GM12878 (cell line): Measurements from ENCODE around the gene KIAA0825. TPM values are rescaled to one million over a fixed set of nuclear protein-coding genes. Genes with fewer than 3 reads are reported as not detected.

Experiments used
- ATAC-seq: fragments of 200-7000 bp; cut with Tn5 transposase; 3 replicates; pipeline ENCODE4 v1.9.1; 2020; ENCODE audit warnings: mild to moderate bottlenecking, moderate library complexity
- BruUV-seq: library from RNA; stranded (reverse); fragments of 400-500 nt; replicated peaks from 2 replicates; lab custom pipeline; 2021; lab: Mats Ljungman, UMichigan
- CTCF ChIA-PET: fragments of 300-600 bp; sonication (Branson Sonifier 250); formaldehyde crosslinking; extraction: SDS; loops from one replicate; lab custom pipeline; 2021; ENCODE audit warnings: inconsistent platforms; lab: Yijun Ruan, JAX
- POLR2A ChIA-PET: fragments of 350-600 bp; formaldehyde crosslinking; extraction: SDS; loops from one replicate; lab custom pipeline; 2021; ENCODE audit warnings: inconsistent platforms; lab: Charles Lee
- RAD21 ChIA-PET: fragments of 300-600 bp; sonication (Branson Sonifier 250); formaldehyde crosslinking; loops from one replicate; lab custom pipeline; 2023; ENCODE audit warnings: antibody characterized with exemption; ENCODE audit not compliant: unreplicated experiment; lab: Charles Lee
- SMC1A ChIA-PET: fragments of 300-600 bp; sonication (Branson Sonifier 250); formaldehyde crosslinking; loops from one replicate; lab custom pipeline; 2023; ENCODE audit not compliant: unreplicated experiment, uncharacterized antibody; lab: Charles Lee
- DNase-seq: peaks from one replicate; pipeline ENCODE4 v3.0.0-alpha.2; 2011; ENCODE audit warnings: low read depth, low spot score
- FAIRE-seq: peaks from 3 replicates; lab custom pipeline; 2011; peaks lifted over from hg19 to GRCh38; lab: Jason Lieb, UNC
- H2AFZ ChIP-seq: 2 replicates; pipeline ENCODE4 v1.6.0; 2011; ENCODE audit warnings: low read depth, low read length, control low read depth; ENCODE audit not compliant: control insufficient read depth
- H3K27ac ChIP-seq: 2 replicates; pipeline ENCODE4 v1.5.1; 2011; ENCODE audit warnings: control low read depth; ENCODE audit not compliant: control insufficient read depth, insufficient read depth
- H3K27me3 ChIP-seq, 2 experiments: replicated peaks in 1 of 2; 2 replicates each; pipeline versions ENCODE4 v1.6.0 to v1.6.1; 2011; ENCODE audit warnings: low read length in 1 of 2; ENCODE audit not compliant: control insufficient read depth in 2 of 2, insufficient read depth in 2 of 2
- H3K36me3 ChIP-seq, 2 experiments: 2 replicates each; pipeline ENCODE4 v1.5.1; 2011; ENCODE audit warnings: low read length in 1 of 2; ENCODE audit not compliant: control insufficient read depth in 2 of 2, insufficient read depth in 2 of 2
- H3K4me1 ChIP-seq: 2 replicates; pipeline ENCODE4 v1.6.1; 2011; ENCODE audit warnings: mild to moderate bottlenecking, low read length, moderate library complexity, mixed read lengths; ENCODE audit not compliant: control insufficient read depth, insufficient read depth
- H3K4me2 ChIP-seq: 2 replicates; pipeline ENCODE4 v1.6.0; 2011; ENCODE audit warnings: control low read depth; ENCODE audit not compliant: control insufficient read depth, insufficient read depth
- H3K4me3 ChIP-seq: fragments of 200-600 bp; sonication (generic); 2 replicates; pipeline ENCODE4 v1.5.1; 2016
- H3K79me2 ChIP-seq: 2 replicates; pipeline ENCODE4 v1.6.0; 2011; ENCODE audit warnings: low read length; ENCODE audit not compliant: control insufficient read depth, insufficient read depth
- H3K9ac ChIP-seq: 2 replicates; pipeline ENCODE4 v1.8.0; 2011; ENCODE audit warnings: low read length, control low read depth, mixed read lengths; ENCODE audit not compliant: control insufficient read depth, insufficient read depth
- H3K9me3 ChIP-seq: replicated peaks from 3 replicates; pipeline ENCODE4 v1.5.1; 2011; ENCODE audit warnings: mild to moderate bottlenecking, low read length; ENCODE audit not compliant: control insufficient read depth, insufficient read depth
- H4K20me1 ChIP-seq: 2 replicates; pipeline ENCODE4 v1.6.0; 2011; ENCODE audit not compliant: control insufficient read depth, insufficient read depth
- BCL11A ChIP-seq: IDR thresholded peaks from 2 replicates; pipeline ENCODE4 v1.6.1; 2011; ENCODE audit warnings: low read depth, low read length
- CBX3 ChIP-seq: fragments of 200-600 bp; sonication (generic); IDR thresholded peaks from 2 replicates; pipeline ENCODE4 v1.6.1; 2016; ENCODE audit warnings: low read depth, borderline replicate concordance
- EED ChIP-seq: sonication (generic); IDR thresholded peaks from 2 replicates; pipeline ENCODE4 v1.6.1; 2016; ENCODE audit warnings: antibody characterized with exemption, low read depth
- FOS ChIP-seq: IDR thresholded peaks from 3 replicates; pipeline ENCODE4 v1.6.1; 2011; ENCODE audit warnings: borderline replicate concordance; ENCODE audit not compliant: insufficient read length; ENCODE audit errors: extremely low read depth
- IKZF1 ChIP-seq: fragments of 450-650 bp; conservative IDR thresholded peaks from 2 replicates; pipeline ENCODE4 v1.6.1; 2017; ENCODE audit warnings: antibody characterized with exemption, mild to moderate bottlenecking
- MEF2B ChIP-seq: fragments of 450-650 bp; IDR thresholded peaks from 2 replicates; pipeline ENCODE4 v1.6.1; 2018; ENCODE audit warnings: mild to moderate bottlenecking, moderate library complexity; ENCODE audit not compliant: partially characterized antibody, poor library complexity, severe bottlenecking
- SMC3 ChIP-seq: IDR thresholded peaks from 2 replicates; pipeline ENCODE4 v1.6.1; 2011; ENCODE audit warnings: low read length, improper control_type of control experiment, borderline replicate concordance
- SPI1 ChIP-seq: IDR thresholded peaks from 2 replicates; pipeline ENCODE4 v1.6.1; 2011; ENCODE audit warnings: low read depth, mild to moderate bottlenecking, low read length, moderate library complexity, borderline replicate concordance; ENCODE audit not compliant: insufficient read depth
- WGBS: methylation state at CpG from one replicate; pipeline ENCODE4 v1.1.6; 2016; ENCODE audit warnings: low lambda C conversion rate; ENCODE audit not compliant: insufficient replicate concordance, insufficient coverage; ENCODE audit errors: missing lambda C conversion rate; 5-methylcytosine and 5-hydroxymethylcytosine counted together
- in situ Hi-C: fragments of 300-500 bp; cut with MboI; formaldehyde crosslinking; loops from 9 replicates; pipeline ENCODE4 v1.14.3; 2018; ENCODE audit warnings: mixed read lengths
- intact Hi-C: fragments of 100-400 bp; cut with micrococcal nuclease; formaldehyde crosslinking; loops from one replicate; pipeline ENCODE4 v1.14.2; 2022; ENCODE audit not compliant: unreplicated experiment
- polyA plus RNA-seq, 11 experiments: library from polyadenylated mRNA; depleted of rRNA in 4 of 11; unstranded in 6 of 11; stranded (reverse) in 5 of 11; fragments of >200 nt; fragmentation: Nextera tagmentation in 4 of 11; fragmentation: Illumina TruSeq in 1 of 11; extraction: Ambion mirVana in 4 of 11; extraction: Trizol in 1 of 11; gene quantifications; 1 replicate in 1 of 11; 2 replicates in 10 of 11; pipeline versions ENCODE4 v1.2.1 to v1.2.3, GENCODE V29; 2011 to 2016; ENCODE audit warnings: inconsistent platforms in 2 of 11, missing spikeins in 2 of 11, low read depth in 1 of 11
- total RNA-seq, 4 experiments: library from RNA; depleted of rRNA in 3 of 4; stranded (reverse); fragments of >200 nt in 3 of 4; fragmentation: Illumina TruSeq in 1 of 4; extraction: Trizol in 1 of 4; gene quantifications; 2 replicates each; pipeline versions ENCODE4 v1.2.1 to v1.2.3, GENCODE V29; 2013 to 2021
- TF ChIP-seq, protein P1 (sequence below): fragments of 450-650 bp; IDR thresholded peaks from 2 replicates; pipeline ENCODE4 v1.6.1; 2016; ENCODE audit warnings: mild to moderate bottlenecking
- TF ChIP-seq, protein P2 (sequence below): fragments of 450-650 bp; formaldehyde crosslinking; IDR thresholded peaks from 2 replicates; pipeline ENCODE4 v1.5.0; 2022; ENCODE audit warnings: mild to moderate bottlenecking, missing genetic modification characterization
- TF ChIP-seq, protein P3 (sequence below): IDR thresholded peaks from 2 replicates; pipeline ENCODE4 v1.6.1; 2012; ENCODE audit warnings: low read depth, low read length, improper control_type of control experiment

KIAA0825 gene
- total and polyA plus RNA-seq, 10 of the 15 experiments (the other 5 are each of a cell fraction or from before 2014, with no cell fraction given), result 0.55 to 1.9 (median 1.5) TPM

DNA sequence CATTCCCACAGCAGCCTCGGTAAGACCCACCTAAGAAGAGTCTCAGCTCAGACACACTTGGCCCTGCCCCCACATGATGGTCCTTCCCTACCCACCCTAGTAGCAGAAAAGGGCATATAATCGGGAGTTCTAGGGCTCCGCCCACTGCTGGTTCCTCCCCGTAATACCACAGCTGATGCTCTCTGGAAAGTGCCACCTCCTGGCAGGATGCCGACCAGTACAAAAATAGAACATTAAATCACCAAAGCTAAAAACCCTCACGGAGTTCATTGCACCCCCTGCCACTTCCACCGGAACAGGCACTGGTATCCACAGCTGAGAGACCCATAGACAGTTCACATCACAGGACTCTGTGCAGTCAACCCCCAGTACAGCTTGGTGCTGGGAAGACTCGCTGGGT lies 271.3 kb downstream of the KIAA0825 start:
- ChIA-PET RAD21 (no interaction called here), POLR2A (no interaction called here), CTCF (interaction anchor here (1.0 kb wide), 1 partner anchor 9 kb away, joined by 3 read pairs; no protein-coding TSS in a partner anchor), SMC1A (interaction anchor here (1.2 kb wide), 1 partner anchor 10 kb away, joined by 3 read pairs; no protein-coding TSS in a partner anchor)
- Histone ChIP-seq H3K9ac (no peak overlapping the region), H3K4me3 (no peak overlapping the region), H3K9me3 (no peaks in the 10 kb centered on the region), H3K36me3 (no peaks in the 10 kb centered on the region), H3K4me1 (no peaks in the 10 kb centered on the region), H2AFZ (no peak overlapping the region), H3K4me2 (no peak overlapping the region), H4K20me1 (no peaks in the 10 kb centered on the region), H3K79me2 (no peaks in the 10 kb centered on the region), H3K27ac (no peak overlapping the region), H3K27me3 (no peaks in the 10 kb centered on the region)
- FAIRE-seq, result no peak
- intact Hi-C loops (no loop called here), in situ Hi-C loops (no loop called here)
- ATAC-seq, result no peak
- DNase-seq, result no peak
- TF ChIP-seq MEF2B (no peak), SMC3 (no peak), EED (no peak), BCL11A (no peak), CBX3 (no peak), SPI1 (no peak), IKZF1 (no peak), FOS (no peak)
- TF ChIP-seq, protein P1, sequence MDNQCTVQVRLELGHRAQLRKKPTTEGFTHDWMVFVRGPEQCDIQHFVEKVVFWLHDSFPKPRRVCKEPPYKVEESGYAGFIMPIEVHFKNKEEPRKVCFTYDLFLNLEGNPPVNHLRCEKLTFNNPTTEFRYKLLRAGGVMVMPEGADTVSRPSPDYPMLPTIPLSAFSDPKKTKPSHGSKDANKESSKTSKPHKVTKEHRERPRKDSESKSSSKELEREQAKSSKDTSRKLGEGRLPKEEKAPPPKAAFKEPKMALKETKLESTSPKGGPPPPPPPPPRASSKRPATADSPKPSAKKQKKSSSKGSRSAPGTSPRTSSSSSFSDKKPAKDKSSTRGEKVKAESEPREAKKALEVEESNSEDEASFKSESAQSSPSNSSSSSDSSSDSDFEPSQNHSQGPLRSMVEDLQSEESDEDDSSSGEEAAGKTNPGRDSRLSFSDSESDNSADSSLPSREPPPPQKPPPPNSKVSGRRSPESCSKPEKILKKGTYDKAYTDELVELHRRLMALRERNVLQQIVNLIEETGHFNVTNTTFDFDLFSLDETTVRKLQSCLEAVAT, result no peak
- TF ChIP-seq, protein P2, sequence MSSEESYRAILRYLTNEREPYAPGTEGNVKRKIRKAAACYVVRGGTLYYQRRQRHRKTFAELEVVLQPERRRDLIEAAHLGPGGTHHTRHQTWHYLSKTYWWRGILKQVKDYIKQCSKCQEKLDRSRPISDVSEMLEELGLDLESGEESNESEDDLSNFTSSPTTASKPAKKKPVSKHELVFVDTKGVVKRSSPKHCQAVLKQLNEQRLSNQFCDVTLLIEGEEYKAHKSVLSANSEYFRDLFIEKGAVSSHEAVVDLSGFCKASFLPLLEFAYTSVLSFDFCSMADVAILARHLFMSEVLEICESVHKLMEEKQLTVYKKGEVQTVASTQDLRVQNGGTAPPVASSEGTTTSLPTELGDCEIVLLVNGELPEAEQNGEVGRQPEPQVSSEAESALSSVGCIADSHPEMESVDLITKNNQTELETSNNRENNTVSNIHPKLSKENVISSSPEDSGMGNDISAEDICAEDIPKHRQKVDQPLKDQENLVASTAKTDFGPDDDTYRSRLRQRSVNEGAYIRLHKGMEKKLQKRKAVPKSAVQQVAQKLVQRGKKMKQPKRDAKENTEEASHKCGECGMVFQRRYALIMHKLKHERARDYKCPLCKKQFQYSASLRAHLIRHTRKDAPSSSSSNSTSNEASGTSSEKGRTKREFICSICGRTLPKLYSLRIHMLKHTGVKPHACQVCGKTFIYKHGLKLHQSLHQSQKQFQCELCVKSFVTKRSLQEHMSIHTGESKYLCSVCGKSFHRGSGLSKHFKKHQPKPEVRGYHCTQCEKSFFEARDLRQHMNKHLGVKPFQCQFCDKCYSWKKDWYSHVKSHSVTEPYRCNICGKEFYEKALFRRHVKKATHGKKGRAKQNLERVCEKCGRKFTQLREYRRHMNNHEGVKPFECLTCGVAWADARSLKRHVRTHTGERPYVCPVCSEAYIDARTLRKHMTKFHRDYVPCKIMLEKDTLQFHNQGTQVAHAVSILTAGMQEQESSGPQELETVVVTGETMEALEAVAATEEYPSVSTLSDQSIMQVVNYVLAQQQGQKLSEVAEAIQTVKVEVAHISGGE (CRISPR knock-in tag), result no peak
- TF ChIP-seq, protein P3, sequence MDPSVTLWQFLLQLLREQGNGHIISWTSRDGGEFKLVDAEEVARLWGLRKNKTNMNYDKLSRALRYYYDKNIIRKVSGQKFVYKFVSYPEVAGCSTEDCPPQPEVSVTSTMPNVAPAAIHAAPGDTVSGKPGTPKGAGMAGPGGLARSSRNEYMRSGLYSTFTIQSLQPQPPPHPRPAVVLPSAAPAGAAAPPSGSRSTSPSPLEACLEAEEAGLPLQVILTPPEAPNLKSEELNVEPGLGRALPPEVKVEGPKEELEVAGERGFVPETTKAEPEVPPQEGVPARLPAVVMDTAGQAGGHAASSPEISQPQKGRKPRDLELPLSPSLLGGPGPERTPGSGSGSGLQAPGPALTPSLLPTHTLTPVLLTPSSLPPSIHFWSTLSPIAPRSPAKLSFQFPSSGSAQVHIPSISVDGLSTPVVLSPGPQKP, result no peak
- WGBS, result 52% methylated on average over 8 of the region's 8 CpGs
- no TSS peak for BruUV-seq
